SIG-M5 treated with dmso at 0.1 percent for 504 hours (cell line): ENCODE measurements around the gene GPR39.

Experiments
- DNase-seq: peaks from one replicate; lab custom pipeline; 2025; ENCODE audit not compliant: unreplicated experiment; lab: John Stamatoyannopoulos, UW

The GPR39 gene

GRCh38 chr2:132412021-132412420 lies 4.6 kb upstream of the GPR39 start:
- DNase-seq, result no peak

- no peak for DNase-seq
These were observed 2.5 kb upstream of the GPR39 start for GRCh38 chr2:132414081-132414480.

GRCh38 chr2:132415256-132415914 lies 1.2 kb upstream of the GPR39 start:
- DNase-seq, result no peak

GRCh38 chr2:132415915-132416722 lies 486 bp upstream of the GPR39 start:
- DNase-seq, result no peak

GRCh38 chr2:132417430-132418035 lies 928 bp downstream of the GPR39 start:
- no peak for DNase-seq

- DNase-seq, result no peak
These were observed 2.6 kb downstream of the GPR39 start for GRCh38 chr2:132419235-132419634.

- no peak for DNase-seq
These were observed 3.3 kb downstream of the GPR39 start for GRCh38 chr2:132419941-132420340.

- DNase-seq, result no peak
These were observed 4.5 kb downstream of the GPR39 start for GRCh38 chr2:132420816-132421805.

GRCh38 chr2:132422736-132423135 lies 6.1 kb downstream of the GPR39 start:
- DNase-seq, result no peak

- no peak for DNase-seq
These were observed 8.0 kb downstream of the GPR39 start for GRCh38 chr2:132424526-132425121.

GRCh38 chr2:132426033-132426432 lies 9.4 kb downstream of the GPR39 start:
- no peak for DNase-seq

GRCh38 chr2:132426656-132427055 lies 10.1 kb downstream of the GPR39 start:
- DNase-seq, result no peak

- DNase-seq, result no peak
These were observed 12.7 kb downstream of the GPR39 start for GRCh38 chr2:132429351-132429750.

GRCh38 chr2:132429941-132430573 lies 13.5 kb downstream of the GPR39 start:
- no peak for DNase-seq

- no peak for DNase-seq
These were observed 14.3 kb downstream of the GPR39 start for GRCh38 chr2:132430895-132431294.

- no peak for DNase-seq
These were observed 21.5 kb downstream of the GPR39 start for GRCh38 chr2:132437852-132438669.

- no peak for DNase-seq
These were observed 22.1 kb downstream of the GPR39 start for GRCh38 chr2:132438691-132439090.

- DNase-seq, result no peak
These were observed 23.2 kb downstream of the GPR39 start for GRCh38 chr2:132439703-132440398.

- DNase-seq, result no peak
These were observed 24.4 kb downstream of the GPR39 start for GRCh38 chr2:132441051-132441450.
